GM18867 (cell line): ENCODE data around the gene MAPK8.
"Not testable (repeated sequence)": the region's sequence is repeated elsewhere in the genome, so short reads cannot be mapped to it uniquely, and the experiment has no call there.

Source experiments
- ATAC-seq: cut with Tn5 transposase; IDR thresholded peaks from one replicate; pipeline ENCODE4 v1.9.1; 2021; ENCODE audit warnings: mild to moderate bottlenecking, moderate library complexity; ENCODE audit not compliant: unreplicated experiment

Gene MAPK8

GRCh38 chr10:48414778-48415177 lies 108.3 kb downstream of the MAPK8 start:
- ATAC-seq: no peak

- no peak for ATAC-seq
Observed at GRCh38 chr10:48416584-48417232, 110.2 kb downstream of the MAPK8 start.

GRCh38 chr10:48417374-48417773 lies 110.9 kb downstream of the MAPK8 start:
- no peak for ATAC-seq

GRCh38 chr10:48418189-48418788 lies 111.8 kb downstream of the MAPK8 start:
- ATAC-seq: no peak

- no peak for ATAC-seq
Observed at GRCh38 chr10:48419714-48420113, 113.2 kb downstream of the MAPK8 start.

- ATAC-seq: not testable (repeated sequence)
Observed at GRCh38 chr10:48421862-48422261, 115.4 kb downstream of the MAPK8 start.

- ATAC-seq: no peak
Observed at GRCh38 chr10:48423884-48424283, 117.4 kb downstream of the MAPK8 start.

- ATAC-seq: no peak
Observed at GRCh38 chr10:48428896-48429295, 122.4 kb downstream of the MAPK8 start.

- no peak for ATAC-seq
Observed at GRCh38 chr10:48429309-48429708, 122.8 kb downstream of the MAPK8 start.

- ATAC-seq: no peak
Observed at GRCh38 chr10:48430402-48430993, 124.0 kb downstream of the MAPK8 start.

- ATAC-seq: no peak
Observed at GRCh38 chr10:48431871-48432270, 125.4 kb downstream of the MAPK8 start.

- ATAC-seq: no peak
Observed at GRCh38 chr10:48437546-48437945, 131.1 kb downstream of the MAPK8 start.

GRCh38 chr10:48439031-48439430 lies 132.6 kb downstream of the MAPK8 start:
- no peak for ATAC-seq

- ATAC-seq: no peak
Observed at GRCh38 chr10:48439581-48440041, 133.1 kb downstream of the MAPK8 start.

- no peak for ATAC-seq
Observed at GRCh38 chr10:48440771-48441170, 134.3 kb downstream of the MAPK8 start.

- no peak for ATAC-seq
Observed at GRCh38 chr10:48442090-48442808, 135.8 kb downstream of the MAPK8 start.

GRCh38 chr10:48442809-48443177 lies 136.3 kb downstream of the MAPK8 start:
- no peak for ATAC-seq

- no peak for ATAC-seq
Observed at GRCh38 chr10:48444266-48444665, 137.8 kb downstream of the MAPK8 start.

GRCh38 chr10:48444861-48445841 lies 138.7 kb downstream of the MAPK8 start:
- no peak for ATAC-seq

- no peak for ATAC-seq
Observed at GRCh38 chr10:48445932-48446331, 139.5 kb downstream of the MAPK8 start.

- ATAC-seq: no peak
Observed at GRCh38 chr10:48446785-48447184, 140.3 kb downstream of the MAPK8 start.
